ENCODE results near the gene PCK2. TPM values are rescaled to one million over a fixed set of nuclear protein-coding genes. Genes with fewer than 3 reads are reported as not detected.
A peak's percentile ranks its signal among the peaks of the same experiment; 100 is the strongest.

The PCK2 gene
- total and polyA plus RNA-seq, 2 of the 13 experiments (the other 11 are each of a cell fraction or from before 2014, with no cell fraction given), result 129 to 272 TPM

- TF ChIP-seq ZNF615 (CRISPR knock-in tag; IDR thresholded peaks at IDR 0.05; ENCODE audit: borderline replicate concordance) (no peak), HOXA5 (CRISPR knock-in tag; IDR thresholded peaks at IDR 0.05) (no peak), ZNF75D (CRISPR knock-in tag; IDR thresholded peaks at IDR 0.05; ENCODE audit: borderline replicate concordance) (0 out of 2 replicates have a peak, but pooled peaks have one; percentile 57), ZBTB38 (CRISPR knock-in tag; IDR thresholded peaks at IDR 0.05) (peak; percentile 91), ZNF234 (CRISPR knock-in tag; conservative IDR thresholded peaks at IDR 0.05) (no peak), HHEX (CRISPR knock-in tag; IDR thresholded peaks at IDR 0.05) (no peak), FOXP4 (CRISPR knock-in tag; IDR thresholded peaks at IDR 0.05) (no peak; the same call in 1 of the 2 replicates), ATF3 (CRISPR knock-in tag; IDR thresholded peaks at IDR 0.05) (no peak), TRIM22 (IDR thresholded peaks at IDR 0.05) (no peak), JUN (CRISPR knock-in tag; IDR thresholded peaks at IDR 0.05) (no peak; the same call in 1 of the 2 replicates), CENPT (CRISPR knock-in tag; IDR thresholded peaks at IDR 0.05; ENCODE audit: low read depth) (no peak), CREBL2 (CRISPR knock-in tag; IDR thresholded peaks at IDR 0.05; ENCODE audit: borderline replicate concordance) (no peak), ZMAT5 (CRISPR knock-in tag; IDR thresholded peaks at IDR 0.05; ENCODE audit: borderline replicate concordance, low read depth) (no peak), ZNF780A (CRISPR knock-in tag; IDR thresholded peaks at IDR 0.05) (0 out of 2 replicates have a peak, but pooled peaks have one; percentile 10), GATAD2A (CRISPR knock-in tag; IDR thresholded peaks at IDR 0.05) (no peak), ARNT (IDR thresholded peaks at IDR 0.05) (no peak), ZNF740 (CRISPR knock-in tag; IDR thresholded peaks at IDR 0.05) (no peak), ZNF703 (CRISPR knock-in tag; IDR thresholded peaks at IDR 0.05; ENCODE audit: borderline replicate concordance) (no peak), ZNF33B (CRISPR knock-in tag; IDR thresholded peaks at IDR 0.05) (no peak), ZNF136 (CRISPR knock-in tag; IDR thresholded peaks at IDR 0.05; ENCODE audit: low read depth) (no peak), FOXA1 (IDR thresholded peaks at IDR 0.05) (no peak), FOXA1 (CRISPR knock-in tag; IDR thresholded peaks at IDR 0.05) (no peak), DPF2 (CRISPR knock-in tag; IDR thresholded peaks at IDR 0.05; ENCODE audit: borderline replicate concordance, low read depth) (peak; percentile 53; the same call in 1 of the 2 replicates), HOXA3 (CRISPR knock-in tag; IDR thresholded peaks at IDR 0.05) (no peak), ZFP36L2 (CRISPR knock-in tag; IDR thresholded peaks at IDR 0.05) (0 out of 2 replicates have a peak, but pooled peaks have one; percentile 14), ZNF781 (CRISPR knock-in tag; IDR thresholded peaks at IDR 0.05; ENCODE audit: borderline replicate concordance, not compliant biosample characterization) (peak; percentile 62)
Observed at GRCh38 chr14:24051176-24051788, 42.8 kb upstream of the PCK2 start (continued).
